Measurements from ENCODE around the gene PTCH2.
"Not testable (repeated sequence)": the region's sequence is repeated elsewhere in the genome, so short reads cannot be mapped to it uniquely, and the experiment has no call there.

Gene PTCH2

GRCh38 chr1:44828841-44829440, 14.1 kb downstream of the PTCH2 start:
- no peaks in the 10 kb centered on the region for H3K9me3 Mint-ChIP-seq
- H3K4me3 Mint-ChIP-seq, result no peak overlapping the region
- H3K36me3 Mint-ChIP-seq, result no peaks in the 10 kb centered on the region
- H3K4me1 Mint-ChIP-seq, result no peaks in the 10 kb centered on the region
- no peaks in the 10 kb centered on the region for H3K27me3 Mint-ChIP-seq
- no peak overlapping the region for H3K27ac Mint-ChIP-seq

DNA sequence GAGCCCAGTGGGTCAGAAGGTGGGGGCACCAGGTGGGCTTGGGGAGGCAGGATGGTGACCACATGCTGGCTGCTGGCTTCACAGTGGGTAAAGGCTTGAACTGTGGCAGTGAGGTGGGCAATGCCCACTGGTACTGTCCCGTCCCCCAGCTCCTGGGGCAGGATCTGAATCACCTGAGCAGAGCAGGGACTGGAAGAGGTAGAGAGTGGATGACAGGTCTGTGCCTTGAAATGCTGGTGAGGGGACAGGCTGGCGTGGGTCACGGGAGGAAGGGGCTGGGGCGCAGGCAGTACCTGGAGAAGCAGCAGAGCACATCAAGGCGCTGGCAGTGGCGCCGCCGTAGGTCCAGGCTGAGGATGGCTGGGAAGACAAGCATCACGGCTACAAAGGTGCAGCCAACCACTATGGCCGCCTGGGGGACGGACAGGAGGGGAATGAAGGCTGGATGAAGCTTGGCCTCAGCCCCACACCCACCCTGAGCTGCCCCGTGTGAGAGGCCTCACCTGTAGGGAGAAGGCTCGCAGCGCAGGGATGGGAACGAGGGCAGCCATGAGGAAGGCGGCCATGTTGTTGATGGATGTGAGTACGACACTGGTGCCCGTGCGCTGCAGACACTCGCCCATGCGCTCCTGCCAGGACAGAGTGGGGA, 14.9 kb downstream of the PTCH2 start:
- Mint-ChIP-seq H3K27ac (no peak overlapping the region), H3K4me1 (no peaks in the 10 kb centered on the region), H3K9me3 (no peaks in the 10 kb centered on the region), H3K27me3 (no peaks in the 10 kb centered on the region), H3K36me3 (no peaks in the 10 kb centered on the region), H3K4me3 (no peak overlapping the region)

DNA sequence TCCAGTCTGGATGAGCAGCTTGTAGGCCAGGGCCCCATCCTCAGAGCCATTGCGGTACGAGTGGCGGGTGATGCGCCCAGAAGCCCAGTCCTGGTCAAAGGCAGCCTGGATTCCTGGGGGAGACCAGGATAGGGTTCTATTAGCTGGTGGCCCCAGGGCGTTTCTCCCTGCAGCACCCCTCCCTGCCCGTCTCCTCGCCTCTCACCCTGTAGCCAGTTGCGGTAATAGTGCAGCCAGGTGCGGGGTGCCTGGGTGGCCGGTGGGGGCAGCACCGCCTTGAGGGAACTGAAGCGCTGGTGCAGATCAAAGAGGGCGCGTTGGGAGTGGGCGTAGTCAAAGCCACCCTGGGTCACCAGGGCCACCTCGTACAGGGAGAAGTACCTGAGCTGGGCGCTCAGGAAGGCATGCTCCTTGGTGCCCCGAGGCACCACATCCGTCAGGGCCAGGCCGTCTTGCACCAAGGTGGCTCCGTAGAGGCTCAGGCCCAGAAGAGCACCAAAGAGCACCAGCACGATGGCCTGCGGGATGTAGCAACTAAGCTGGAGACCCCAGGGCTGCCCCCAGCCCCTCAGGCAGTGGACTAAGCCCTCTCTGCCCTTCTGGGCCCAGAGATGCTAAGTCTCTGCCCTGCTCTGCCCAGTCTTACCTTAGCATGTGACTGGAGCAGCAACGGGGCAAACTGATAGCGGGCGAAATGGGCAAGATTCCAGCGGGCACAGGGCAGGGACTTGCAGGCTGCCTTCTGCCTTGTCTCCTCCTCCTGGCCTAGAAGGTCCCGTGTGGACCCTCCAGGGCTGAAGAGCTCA, 15.7 kb downstream of the PTCH2 start:
- H3K36me3 Mint-ChIP-seq, result no peaks in the 10 kb centered on the region
- H3K27me3 Mint-ChIP-seq, result no peaks in the 10 kb centered on the region
- H3K9me3 Mint-ChIP-seq, result no peaks in the 10 kb centered on the region
- H3K27ac Mint-ChIP-seq, result no peak overlapping the region
- H3K4me1 Mint-ChIP-seq, result no peaks in the 10 kb centered on the region
- no peak overlapping the region for H3K4me3 Mint-ChIP-seq

GRCh38 chr1:44826375-44827196, 16.5 kb downstream of the PTCH2 start:
- H3K4me1 Mint-ChIP-seq, result peaks cover 2% of the 10 kb centered on the region
- H3K27ac Mint-ChIP-seq, result no peak overlapping the region
- H3K4me3 Mint-ChIP-seq, result no peak overlapping the region
- no peaks in the 10 kb centered on the region for H3K9me3 Mint-ChIP-seq
- no peaks in the 10 kb centered on the region for H3K36me3 Mint-ChIP-seq
- H3K27me3 Mint-ChIP-seq, result no peaks in the 10 kb centered on the region

- not testable (repeated sequence) for H3K4me3 Mint-ChIP-seq, H3K27ac Mint-ChIP-seq, H3K9me3 Mint-ChIP-seq, H3K27me3 Mint-ChIP-seq, H3K36me3 Mint-ChIP-seq
- H3K4me1 Mint-ChIP-seq, result peaks cover 19% of the 10 kb centered on the region
Measured at GRCh38 chr1:44824392-44824791, 18.7 kb downstream of the PTCH2 start.

- Mint-ChIP-seq H3K36me3 (no peaks in the 10 kb centered on the region), H3K27ac (peak overlapping the region; percentile 62), H3K4me3 (no peak overlapping the region), H3K9me3 (no peaks in the 10 kb centered on the region), H3K4me1 (peaks cover 31% of the 10 kb centered on the region), H3K27me3 (no peaks in the 10 kb centered on the region)
Measured at GRCh38 chr1:44822981-44823451, 20.0 kb downstream of the PTCH2 start.

DNA sequence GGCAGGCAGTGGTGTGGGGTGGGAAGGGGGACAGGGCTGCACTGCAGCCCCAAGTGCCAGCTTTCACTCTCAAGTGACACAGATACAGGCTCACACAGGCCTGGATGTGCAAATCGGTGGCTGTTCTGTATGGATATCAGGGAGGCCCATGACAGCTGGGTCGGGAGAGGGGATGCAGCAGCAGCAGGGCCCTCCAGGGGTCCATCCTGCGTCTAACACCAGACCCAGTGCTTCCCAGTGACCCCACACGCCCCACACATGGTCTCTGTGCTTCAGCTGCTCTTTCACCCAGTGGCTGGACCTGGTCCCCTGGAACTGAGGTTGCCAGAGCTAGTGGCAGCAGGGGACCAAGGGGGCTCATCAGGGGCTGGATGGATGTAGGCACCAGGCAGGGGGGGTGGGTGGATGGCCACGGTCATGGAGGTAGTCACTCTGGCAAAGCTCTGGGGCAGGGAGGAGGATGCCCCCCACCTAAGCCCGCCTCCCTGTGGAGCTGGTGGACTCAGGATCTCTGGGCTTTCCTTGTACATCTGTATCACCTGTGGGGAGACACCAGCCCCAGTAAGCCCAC, 20.8 kb downstream of the PTCH2 start:
- Mint-ChIP-seq H3K27ac (no peak overlapping the region), H3K27me3 (no peaks in the 10 kb centered on the region), H3K4me1 (peaks cover 39% of the 10 kb centered on the region), H3K4me3 (no peak overlapping the region), H3K36me3 (no peaks in the 10 kb centered on the region), H3K9me3 (no peaks in the 10 kb centered on the region)

DNA sequence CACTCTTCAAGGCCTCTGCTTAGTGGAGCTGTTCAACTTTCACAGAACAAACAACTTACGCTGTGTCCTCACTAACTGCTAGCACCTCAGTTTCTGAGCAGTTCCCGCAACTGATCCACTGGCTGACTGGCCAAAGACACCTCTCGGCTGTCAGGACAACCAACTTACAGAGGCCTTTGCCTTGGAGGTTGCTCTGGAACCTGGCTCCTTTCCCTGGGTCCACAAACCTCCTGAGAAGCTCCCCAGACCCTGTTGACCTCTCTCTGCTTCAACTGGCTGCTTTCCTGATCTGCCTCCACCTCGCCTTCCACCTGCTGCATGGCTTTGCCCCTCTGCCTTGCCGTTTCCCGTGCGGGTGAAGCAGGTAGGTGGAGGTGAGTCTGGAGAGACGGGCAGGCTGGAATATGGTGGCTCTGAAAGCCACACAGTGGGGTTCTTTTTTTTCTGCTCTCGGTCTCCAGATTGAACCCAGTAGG, 21.8 kb downstream of the PTCH2 start:
- peak overlapping the region; percentile 94 for H3K4me3 Mint-ChIP-seq
- H3K27ac Mint-ChIP-seq, result peak overlapping the region; percentile 86
- H3K9me3 Mint-ChIP-seq, result no peaks in the 10 kb centered on the region
- peaks cover 40% of the 10 kb centered on the region for H3K4me1 Mint-ChIP-seq
- H3K36me3 Mint-ChIP-seq, result no peaks in the 10 kb centered on the region
- no peaks in the 10 kb centered on the region for H3K27me3 Mint-ChIP-seq

DNA sequence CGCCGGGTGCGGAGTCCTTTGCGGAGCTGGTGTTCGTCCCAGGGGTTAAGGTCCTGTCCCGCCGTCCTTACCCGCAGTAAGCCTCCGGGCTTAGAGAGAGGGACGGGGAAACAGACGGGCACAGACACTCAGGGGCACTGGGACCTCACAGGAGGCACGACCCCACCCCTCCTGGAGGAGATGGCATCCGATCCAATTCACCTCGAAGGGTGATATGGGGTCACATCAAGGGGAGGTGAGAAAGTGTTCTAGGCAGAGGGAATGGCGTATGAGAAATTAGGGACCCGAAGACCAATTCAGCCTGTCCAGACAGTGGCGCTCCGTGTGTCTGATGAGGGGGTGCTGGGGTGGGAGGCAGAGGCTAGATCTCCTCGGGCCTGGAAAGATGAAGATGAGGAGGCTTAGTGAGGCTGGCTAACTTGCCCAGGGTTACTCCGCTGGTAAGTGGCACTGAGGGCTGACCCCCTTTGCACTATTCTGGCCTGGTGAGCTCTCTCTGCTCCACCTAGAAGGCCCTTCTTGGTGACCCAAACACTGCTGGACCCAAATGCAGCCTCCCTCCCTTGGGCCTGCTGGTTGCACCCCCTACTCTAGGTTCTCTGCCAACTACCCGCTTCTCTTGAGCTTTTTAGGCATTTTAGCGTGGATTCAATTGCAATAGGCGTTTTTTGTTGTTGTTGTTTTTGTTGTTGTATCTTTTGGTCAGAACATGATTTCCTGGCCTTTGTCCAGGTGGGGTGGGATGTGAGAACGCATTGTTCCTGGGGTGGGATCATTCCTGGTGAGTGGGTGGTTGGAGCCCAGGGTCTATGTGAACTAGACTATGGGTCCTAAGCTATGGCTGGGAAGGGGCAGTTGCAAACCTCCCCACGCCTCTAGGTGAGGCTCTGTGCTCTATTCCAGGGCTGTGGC, 22.5 kb downstream of the PTCH2 start:
- Mint-ChIP-seq H3K36me3 (no peaks in the 10 kb centered on the region), H3K9me3 (no peaks in the 10 kb centered on the region), H3K27me3 (no peaks in the 10 kb centered on the region), H3K4me3 (peak overlapping the region; percentile 94), H3K4me1 (peaks cover 40% of the 10 kb centered on the region), H3K27ac (peak overlapping the region; percentile 100)

DNA sequence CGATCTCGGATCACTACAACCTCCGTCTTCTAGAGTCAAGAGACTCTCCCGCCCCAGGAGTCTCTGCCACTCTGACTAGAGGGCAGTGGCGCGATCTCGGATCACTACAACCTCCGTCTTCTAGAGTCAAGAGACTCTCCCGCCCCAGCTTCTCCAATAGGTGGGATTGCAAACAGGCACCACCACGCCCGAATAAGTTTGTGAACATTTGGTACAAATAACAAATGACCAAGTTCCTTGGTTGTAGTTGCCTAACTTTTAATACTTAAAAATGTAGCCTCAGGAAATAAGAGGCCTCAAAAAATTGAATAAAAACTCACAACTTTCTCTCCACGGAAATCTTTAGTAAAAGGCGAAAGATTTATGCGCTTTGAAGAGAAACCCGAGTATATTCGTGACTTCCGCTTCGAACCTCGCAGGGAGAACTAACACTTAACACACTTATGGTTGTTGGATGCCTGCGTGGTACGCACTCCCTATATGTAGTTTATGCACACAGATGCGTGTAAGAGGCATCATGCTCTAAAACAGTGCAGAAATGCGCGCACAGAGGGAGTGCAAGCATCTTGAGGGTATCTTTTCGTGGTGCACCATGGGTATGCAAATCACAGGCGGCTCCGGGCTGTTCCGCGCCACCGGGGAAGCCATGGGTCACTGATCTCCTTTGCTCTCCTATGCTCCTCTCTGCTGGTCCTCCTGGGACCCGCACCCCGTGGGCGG, 23.3 kb downstream of the PTCH2 start:
- Mint-ChIP-seq H3K36me3 (peaks cover 7% of the 10 kb centered on the region), H3K27me3 (no peaks in the 10 kb centered on the region), H3K27ac (peak overlapping the region; percentile 100), H3K4me3 (peak overlapping the region; percentile 94), H3K9me3 (no peaks in the 10 kb centered on the region), H3K4me1 (peaks cover 48% of the 10 kb centered on the region)

- Mint-ChIP-seq H3K27ac (peak overlapping the region; percentile 100), H3K36me3 (peaks cover 8% of the 10 kb centered on the region), H3K9me3 (no peaks in the 10 kb centered on the region), H3K4me3 (peak overlapping the region; percentile 94), H3K4me1 (peaks cover 50% of the 10 kb centered on the region), H3K27me3 (no peaks in the 10 kb centered on the region)
Measured at GRCh38 chr1:44819196-44819607, 23.9 kb downstream of the PTCH2 start.

DNA sequence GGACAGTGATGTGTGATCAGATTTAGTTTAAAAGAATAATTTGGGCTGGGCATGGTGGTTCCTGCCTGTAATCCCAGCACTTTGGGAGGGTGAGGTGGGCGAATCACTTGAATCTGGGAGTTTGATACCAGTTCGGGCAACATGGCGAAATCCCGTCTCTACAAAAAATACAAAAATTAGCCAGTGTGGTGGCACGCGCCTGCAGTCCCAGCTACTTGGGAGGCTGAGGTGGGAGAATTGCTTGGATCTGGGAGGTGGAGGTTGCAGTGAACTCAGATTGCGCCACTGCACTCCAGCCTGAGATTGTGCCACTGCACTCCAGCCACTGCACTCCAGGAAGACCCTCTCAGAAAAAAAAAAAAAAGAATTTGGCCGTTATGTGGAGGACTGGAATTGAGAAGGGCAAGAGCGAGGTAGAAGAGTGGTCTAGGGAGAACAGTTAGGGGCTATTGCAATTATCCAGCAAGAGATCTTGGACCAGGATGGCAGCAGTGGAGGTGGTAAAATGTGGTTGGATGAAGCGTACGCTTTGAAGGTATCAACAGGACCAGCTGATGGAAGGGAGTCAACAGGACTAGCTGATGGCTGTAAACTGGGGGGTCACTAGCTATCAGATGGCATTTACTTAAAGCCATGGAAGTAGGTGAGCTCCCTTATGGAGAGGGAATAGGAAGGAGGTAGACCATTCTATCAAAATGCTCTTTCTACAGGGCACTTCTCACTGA, 25.1 kb downstream of the PTCH2 start:
- H3K27ac Mint-ChIP-seq, result peak overlapping the region; percentile 73
- H3K4me1 Mint-ChIP-seq, result peaks cover 56% of the 10 kb centered on the region
- no peaks in the 10 kb centered on the region for H3K9me3 Mint-ChIP-seq
- H3K27me3 Mint-ChIP-seq, result no peaks in the 10 kb centered on the region
- peaks cover 11% of the 10 kb centered on the region for H3K36me3 Mint-ChIP-seq
- peak overlapping the region; percentile 23 for H3K4me3 Mint-ChIP-seq

DNA sequence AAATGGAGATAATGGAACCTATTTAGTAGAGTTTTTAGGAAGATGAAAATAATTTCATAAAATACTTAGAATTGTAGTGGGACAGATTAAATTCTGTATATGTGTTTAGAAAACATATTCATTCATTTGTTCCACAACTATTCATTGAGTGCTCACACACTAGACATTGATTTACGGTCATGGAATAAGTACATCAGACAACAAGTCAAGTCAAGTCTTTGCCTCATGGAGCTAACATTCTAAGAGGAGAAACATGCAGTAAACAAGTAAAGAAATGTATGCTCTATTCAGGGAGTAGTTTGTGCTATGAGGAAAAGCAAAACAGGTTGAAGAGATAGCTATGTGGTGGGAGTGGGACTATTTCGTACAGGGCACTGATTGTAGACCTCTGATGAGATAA, 25.7 kb downstream of the PTCH2 start:
- H3K36me3 Mint-ChIP-seq, result peaks cover 11% of the 10 kb centered on the region
- peak overlapping the region; percentile 85 for H3K27ac Mint-ChIP-seq
- peaks cover 57% of the 10 kb centered on the region for H3K4me1 Mint-ChIP-seq
- no peaks in the 10 kb centered on the region for H3K27me3 Mint-ChIP-seq
- peak overlapping the region; percentile 69 for H3K4me3 Mint-ChIP-seq
- H3K9me3 Mint-ChIP-seq, result no peaks in the 10 kb centered on the region
